OCI-LY1 (cell line): ENCODE measurements around the gene DBNDD1.

Experiments
- H2AFZ ChIP-seq: fragments of 200-600 bp; sonication (generic), shearing (Covaris generic); 2 replicates; pipeline ENCODE4 v1.6.0; 2014; ENCODE audit warnings: antibody characterized with exemption, mild to moderate bottlenecking, low read length
- H3F3A ChIP-seq: fragments of 200-600 bp; sonication (generic), shearing (Covaris generic); 2 replicates; pipeline ENCODE4 v1.6.0; 2014; ENCODE audit warnings: mild to moderate bottlenecking, antibody characterized with exemption, low read length, moderate library complexity; ENCODE audit not compliant: insufficient read depth
- H3K27ac ChIP-seq: fragments of 200-600 bp; sonication (generic); 2 replicates; pipeline ENCODE4 v1.5.1; 2014; ENCODE audit warnings: low read length, mixed run types, mild to moderate bottlenecking, low read depth; ENCODE audit not compliant: poor library complexity, severe bottlenecking
- H3K27me3 ChIP-seq: fragments of 200-600 bp; sonication (generic); 2 replicates; pipeline ENCODE4 v1.6.0; 2014; ENCODE audit warnings: antibody characterized with exemption, mild to moderate bottlenecking, low read length, moderate library complexity; ENCODE audit not compliant: insufficient read depth
- H3K36me3 ChIP-seq: fragments of 200-600 bp; sonication (generic); 2 replicates; pipeline ENCODE4 v1.6.1; 2014; ENCODE audit warnings: mild to moderate bottlenecking, antibody characterized with exemption, low read length, moderate library complexity, mixed read lengths; ENCODE audit not compliant: insufficient read depth
- H3K4me1 ChIP-seq: fragments of 200-600 bp; sonication (generic); 2 replicates; pipeline ENCODE4 v1.5.1; 2014; ENCODE audit warnings: mild to moderate bottlenecking, low read length, moderate library complexity; ENCODE audit not compliant: insufficient read depth, severe bottlenecking
- H3K4me2 ChIP-seq: fragments of 200-600 bp; sonication (generic), shearing (Covaris generic); 2 replicates; pipeline ENCODE4 v1.6.1; 2014; ENCODE audit warnings: low read length
- H3K4me3 ChIP-seq: fragments of 200-600 bp; sonication (generic); 2 replicates; pipeline ENCODE4 v1.5.1; 2014; ENCODE audit warnings: low read length, low read depth, mild to moderate bottlenecking, mixed read lengths; ENCODE audit not compliant: poor library complexity, severe bottlenecking
- H3K79me2 ChIP-seq: fragments of 200-600 bp; shearing (Covaris generic); 2 replicates; pipeline ENCODE4 v1.6.1; 2016; ENCODE audit warnings: mixed run types, low read length, mixed read lengths; ENCODE audit not compliant: insufficient read depth
- H3K9ac ChIP-seq: fragments of 200-600 bp; sonication (generic), shearing (Covaris generic); 2 replicates; pipeline ENCODE4 v1.6.1; 2014; ENCODE audit warnings: mild to moderate bottlenecking, low read length, mixed read lengths
- H3K9me2 ChIP-seq: fragments of 200-600 bp; sonication (generic), shearing (Covaris generic); 2 replicates; pipeline ENCODE4 v1.6.1; 2014; ENCODE audit warnings: low read depth, mild to moderate bottlenecking, low read length, mixed read lengths
- H3K9me3 ChIP-seq: fragments of 200-600 bp; shearing (Covaris generic); 2 replicates; pipeline ENCODE4 v1.6.1; 2014; ENCODE audit warnings: low read length, mixed read lengths
- H4K20me1 ChIP-seq: fragments of 200-600 bp; sonication (generic), shearing (Covaris generic); 2 replicates; pipeline ENCODE4 v1.6.0; 2016; ENCODE audit warnings: mild to moderate bottlenecking, low read length; ENCODE audit not compliant: insufficient read depth
- EZH2 ChIP-seq: fragments of 200-600 bp; sonication (generic), shearing (Covaris generic); IDR thresholded peaks from 2 replicates; pipeline ENCODE4 v1.8.0; 2017; ENCODE audit warnings: borderline replicate concordance, mixed run types, mild to moderate bottlenecking, antibody characterized with exemption, low read length, moderate library complexity, mixed read lengths
- TF ChIP-seq, protein P1 (sequence below): fragments of 200-600 bp; sonication (generic), shearing (Covaris generic); IDR thresholded peaks from 2 replicates; pipeline ENCODE4 v1.5.1; 2017; ENCODE audit warnings: mild to moderate bottlenecking, antibody characterized with exemption, low read length, moderate library complexity, mixed read lengths

Gene DBNDD1

DNA sequence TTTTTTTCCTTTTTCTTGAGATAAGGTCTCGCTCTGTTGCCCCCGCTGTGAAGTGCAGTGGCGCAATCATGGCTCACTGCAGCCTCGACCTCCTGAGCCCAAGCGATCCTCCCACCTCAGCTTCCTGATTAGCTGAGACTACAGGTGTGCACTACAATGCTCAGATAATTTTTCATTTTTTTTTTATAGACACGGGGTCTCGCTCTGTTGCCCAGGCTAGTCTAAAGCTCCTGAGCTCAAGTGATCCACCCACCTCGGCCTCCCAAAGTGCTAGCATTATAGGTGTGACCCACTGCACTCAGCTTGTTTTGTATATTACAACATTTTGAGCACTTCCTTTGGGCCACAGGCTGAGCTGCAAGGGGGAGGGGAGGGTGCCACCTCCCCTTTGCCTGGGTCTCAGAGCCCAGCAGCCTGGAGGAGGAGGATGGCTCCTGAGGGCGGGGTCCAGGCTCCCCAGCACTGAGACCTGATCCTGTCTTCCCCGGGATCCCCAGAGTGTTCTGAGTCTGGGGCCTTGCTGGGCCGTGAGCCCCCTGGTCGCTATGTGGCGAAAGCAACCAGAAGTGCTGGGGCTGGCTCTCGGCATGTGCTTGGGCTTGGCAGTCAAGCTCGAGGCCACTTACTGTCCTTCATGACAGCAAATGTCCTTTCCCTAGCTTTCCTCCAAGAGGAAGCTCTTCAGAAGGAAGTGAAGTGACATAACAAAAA lies 62.6 kb downstream of the DBNDD1 start:
- Histone ChIP-seq H3K9me3 (no peaks in the 10 kb centered on the region), H4K20me1 (no peaks in the 10 kb centered on the region), H2AFZ (no peak overlapping the region), H3K9ac (peak overlapping the region; percentile 30; the same call in 1 of the 2 replicates), H3K79me2 (no peaks in the 10 kb centered on the region), H3K4me2 (peak overlapping the region; percentile 14; the same call in 1 of the 2 replicates), H3K4me3 (no peak overlapping the region), H3K36me3 (peaks cover 69% of the 10 kb centered on the region), H3K4me1 (peaks cover 55% of the 10 kb centered on the region), H3K27ac (peak overlapping the region; percentile 87), H3K27me3 (no peaks in the 10 kb centered on the region), H3K9me2 (no peaks in the 10 kb centered on the region), H3F3A (no peaks in the 10 kb centered on the region)
- TF ChIP-seq, protein P1, sequence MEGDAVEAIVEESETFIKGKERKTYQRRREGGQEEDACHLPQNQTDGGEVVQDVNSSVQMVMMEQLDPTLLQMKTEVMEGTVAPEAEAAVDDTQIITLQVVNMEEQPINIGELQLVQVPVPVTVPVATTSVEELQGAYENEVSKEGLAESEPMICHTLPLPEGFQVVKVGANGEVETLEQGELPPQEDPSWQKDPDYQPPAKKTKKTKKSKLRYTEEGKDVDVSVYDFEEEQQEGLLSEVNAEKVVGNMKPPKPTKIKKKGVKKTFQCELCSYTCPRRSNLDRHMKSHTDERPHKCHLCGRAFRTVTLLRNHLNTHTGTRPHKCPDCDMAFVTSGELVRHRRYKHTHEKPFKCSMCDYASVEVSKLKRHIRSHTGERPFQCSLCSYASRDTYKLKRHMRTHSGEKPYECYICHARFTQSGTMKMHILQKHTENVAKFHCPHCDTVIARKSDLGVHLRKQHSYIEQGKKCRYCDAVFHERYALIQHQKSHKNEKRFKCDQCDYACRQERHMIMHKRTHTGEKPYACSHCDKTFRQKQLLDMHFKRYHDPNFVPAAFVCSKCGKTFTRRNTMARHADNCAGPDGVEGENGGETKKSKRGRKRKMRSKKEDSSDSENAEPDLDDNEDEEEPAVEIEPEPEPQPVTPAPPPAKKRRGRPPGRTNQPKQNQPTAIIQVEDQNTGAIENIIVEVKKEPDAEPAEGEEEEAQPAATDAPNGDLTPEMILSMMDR = no peak

DNA sequence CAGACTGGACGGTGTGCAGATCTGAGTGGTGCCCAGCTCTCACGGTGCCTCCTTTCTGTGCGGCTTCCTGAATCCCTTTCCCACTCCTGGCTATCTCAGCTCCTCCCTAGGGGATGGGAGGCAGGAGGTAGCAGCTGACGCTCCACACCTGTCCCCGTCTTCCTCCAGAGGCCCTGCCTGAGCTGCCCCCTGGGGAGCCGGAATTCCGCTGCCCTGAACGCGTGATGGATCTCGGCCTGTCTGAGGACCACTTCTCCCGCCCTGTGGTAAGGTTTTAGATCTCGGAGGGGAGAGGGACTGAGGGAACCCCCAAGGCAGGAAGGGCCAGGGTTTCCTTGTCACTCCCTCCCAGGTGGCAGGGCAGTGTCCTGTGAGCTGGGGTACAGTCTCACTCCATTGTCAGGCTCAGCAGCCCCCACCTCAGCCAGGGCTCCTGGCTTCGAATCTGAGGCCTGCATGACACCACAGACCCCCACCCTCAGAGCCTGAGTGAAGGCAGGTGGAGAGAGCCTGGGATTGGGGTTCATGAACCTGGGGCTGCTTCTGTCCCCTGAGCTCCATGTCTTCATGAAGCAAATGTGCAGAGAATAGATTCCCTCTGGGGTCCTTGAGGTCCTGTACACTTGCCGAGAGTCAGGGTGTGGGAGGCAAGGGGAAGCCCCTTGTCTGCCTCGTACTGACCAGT lies 64.1 kb downstream of the DBNDD1 start:
- no peaks in the 10 kb centered on the region for H3K9me2 ChIP-seq
- H3K9ac ChIP-seq = no peak overlapping the region; the same call in 1 of the 2 replicates
- H3K9me3 ChIP-seq = no peaks in the 10 kb centered on the region
- peaks cover 62% of the 10 kb centered on the region for H3K36me3 ChIP-seq
- no peak overlapping the region; the same call in 1 of the 2 replicates for H3K4me2 ChIP-seq
- no peak overlapping the region for H2AFZ ChIP-seq
- no peaks in the 10 kb centered on the region for H3K27me3 ChIP-seq
- no peaks in the 10 kb centered on the region for H3K79me2 ChIP-seq
- H3K4me3 ChIP-seq = no peak overlapping the region
- peaks cover 56% of the 10 kb centered on the region for H3K4me1 ChIP-seq
- TF ChIP-seq EZH2 = no peak
- TF ChIP-seq, protein P1 = no peak
- H4K20me1 ChIP-seq = no peaks in the 10 kb centered on the region
- H3K27ac ChIP-seq = peak overlapping the region; percentile 87
- H3F3A ChIP-seq = no peaks in the 10 kb centered on the region
